ENCODE measurements around the gene ROR1. TPM values are rescaled to one million over a fixed set of nuclear protein-coding genes. Genes with fewer than 3 reads are reported as not detected.
"Not testable (repeated sequence)": the region's sequence is repeated elsewhere in the genome, so short reads cannot be mapped to it uniquely, and the experiment has no call there.

Gene ROR1
- total RNA-seq, 1 donor: 0.10 TPM

DNA sequence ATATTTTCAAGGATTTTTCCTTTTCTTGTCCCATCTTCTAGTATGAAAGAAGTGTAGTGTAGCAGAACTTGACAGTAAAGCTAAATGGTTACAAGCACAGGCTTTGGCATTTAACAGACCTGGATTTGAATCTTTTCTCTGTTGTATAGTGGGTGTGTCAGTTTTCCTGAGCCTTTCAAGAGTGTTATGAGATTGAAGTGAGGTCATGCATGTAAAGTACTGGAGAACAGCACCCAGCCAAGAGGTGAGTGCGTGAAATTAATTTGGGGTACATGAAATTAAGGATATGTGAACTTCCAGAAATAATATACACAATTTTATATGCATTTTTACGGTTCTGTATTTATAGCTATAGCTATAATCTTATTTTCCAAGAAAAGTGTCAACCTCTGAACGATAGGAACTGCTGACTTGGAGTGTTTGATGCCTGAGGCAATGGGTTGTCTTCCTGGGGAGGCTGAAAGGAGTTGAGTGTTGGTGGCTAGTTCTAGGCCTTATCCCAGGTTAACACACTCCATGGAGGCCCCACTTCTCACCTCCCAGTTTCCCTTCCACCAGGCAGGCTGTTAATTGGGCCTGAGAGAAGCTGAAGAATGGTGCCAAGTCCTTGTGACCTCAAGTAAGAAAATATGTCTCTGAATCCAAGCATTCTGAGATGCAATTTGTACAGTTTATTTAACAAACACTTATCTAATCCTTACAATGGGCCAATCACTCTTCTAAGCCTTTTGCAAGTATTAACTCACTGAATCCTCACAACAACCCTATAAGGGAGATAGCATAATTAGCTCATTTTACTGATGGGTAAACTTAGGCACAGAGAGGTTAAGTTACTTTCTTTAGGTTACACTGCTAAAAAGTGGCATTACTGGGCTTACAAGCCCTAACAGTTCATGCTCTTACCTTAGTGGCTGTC lies 4.4 kb downstream of the ROR1 start:
- Histone ChIP-seq H3K4me1 (ENCODE audit: insufficient read depth, low read length) (peaks cover 14% of the 10 kb centered on the region), H3K9me3 (ENCODE audit: low read depth, low read length) (no peaks in the 10 kb centered on the region), H3K4me3 (ENCODE audit: low read length) (no peak overlapping the region), H3K27me3 (ENCODE audit: insufficient read depth, low read length) (peaks cover 52% of the 10 kb centered on the region)

DNA sequence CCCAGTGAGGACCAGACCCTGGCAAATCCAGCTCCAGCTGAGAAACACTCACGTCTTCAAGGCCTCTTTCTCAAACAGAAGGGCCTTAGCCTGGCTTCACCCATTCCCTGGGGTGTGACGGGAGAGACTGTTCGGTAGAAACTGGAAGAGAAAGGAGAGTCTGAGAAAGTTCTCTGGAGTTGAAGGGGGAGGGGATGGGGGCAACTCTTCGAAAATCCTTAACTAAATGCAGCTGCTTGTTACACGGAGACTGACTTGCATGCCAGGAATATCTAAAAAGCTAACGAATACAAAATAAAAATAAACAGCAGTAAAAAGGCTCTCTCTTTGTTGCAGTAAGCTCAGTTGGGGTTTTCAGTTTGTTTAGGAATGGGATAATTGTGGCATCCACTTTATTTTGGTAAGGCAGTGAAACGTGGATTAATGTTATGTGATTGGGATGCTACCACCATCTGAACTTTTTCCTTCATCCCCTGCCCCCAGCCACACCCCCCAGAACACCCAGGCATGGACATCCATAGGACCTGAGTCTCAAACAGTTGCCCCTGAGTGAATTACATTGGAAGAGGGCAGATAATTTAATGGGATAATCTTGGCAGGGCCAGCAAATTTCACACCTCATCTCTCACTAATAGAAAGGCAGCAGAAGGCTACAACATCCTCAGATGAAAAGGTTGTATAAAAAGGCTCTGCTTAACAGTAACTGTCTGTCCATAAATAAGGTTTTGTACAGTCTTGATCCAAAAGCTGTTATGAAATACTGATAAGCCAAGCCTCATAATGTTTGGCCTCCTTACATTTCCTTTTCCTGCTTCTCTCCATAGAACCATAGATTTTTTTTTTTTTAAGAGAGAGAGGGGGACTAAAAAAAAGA lies 5.8 kb downstream of the ROR1 start:
- Histone ChIP-seq H3K9me3 (ENCODE audit: low read depth, low read length) (no peaks in the 10 kb centered on the region), H3K27me3 (ENCODE audit: insufficient read depth, low read length) (peaks cover 43% of the 10 kb centered on the region), H3K4me3 (ENCODE audit: low read length) (no peak overlapping the region), H3K4me1 (ENCODE audit: insufficient read depth, low read length) (peaks cover 7% of the 10 kb centered on the region)

DNA sequence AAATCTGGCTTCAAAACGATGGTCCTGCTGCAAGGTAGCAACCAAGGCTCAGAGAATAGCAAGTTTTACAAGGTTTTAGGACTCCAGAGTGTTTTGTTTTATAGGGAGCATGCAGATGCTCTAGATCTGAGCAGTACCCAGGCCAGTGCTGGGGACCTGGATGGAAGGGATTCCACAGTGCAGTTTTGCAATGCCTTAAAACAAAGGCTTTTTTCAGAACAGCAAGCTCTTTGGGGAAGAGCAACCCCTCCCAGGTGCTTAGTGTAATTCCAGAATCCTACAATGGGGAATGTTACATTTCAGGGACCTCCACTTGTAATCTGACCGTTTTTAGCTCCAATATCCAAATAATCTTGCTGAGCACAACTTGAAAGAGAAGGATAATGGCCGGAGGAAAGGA lies 6.7 kb downstream of the ROR1 start:
- Histone ChIP-seq H3K27me3 (ENCODE audit: insufficient read depth, low read length) (peaks cover 33% of the 10 kb centered on the region), H3K9me3 (ENCODE audit: low read depth, low read length) (no peaks in the 10 kb centered on the region), H3K4me3 (ENCODE audit: low read length) (no peak overlapping the region), H3K4me1 (ENCODE audit: insufficient read depth, low read length) (no peaks in the 10 kb centered on the region)

DNA sequence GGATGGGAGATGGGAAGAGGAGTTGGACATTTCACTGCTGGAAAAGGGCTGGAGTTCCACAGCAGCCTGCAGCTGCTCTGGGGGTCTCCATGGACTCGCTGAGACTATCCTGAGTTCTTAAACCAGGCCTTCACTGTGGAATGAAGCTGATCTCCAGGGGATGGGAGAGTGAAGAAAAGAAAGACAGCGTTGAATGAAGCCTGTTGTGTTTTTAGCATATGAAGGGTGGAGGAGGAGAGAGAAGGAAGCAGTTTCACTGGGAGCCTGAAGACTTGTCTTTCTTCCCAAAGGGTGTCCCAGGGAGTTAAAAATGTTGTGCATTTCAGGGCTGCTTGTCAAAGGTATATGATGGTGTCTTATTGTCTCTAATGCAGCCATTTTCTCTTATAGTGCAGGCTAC lies 9.2 kb downstream of the ROR1 start:
- Histone ChIP-seq H3K4me1 (ENCODE audit: insufficient read depth, low read length) (no peaks in the 10 kb centered on the region), H3K9me3 (ENCODE audit: low read depth, low read length) (no peaks in the 10 kb centered on the region), H3K27me3 (ENCODE audit: insufficient read depth, low read length) (peaks cover 9% of the 10 kb centered on the region), H3K4me3 (ENCODE audit: low read length) (no peak overlapping the region)

DNA sequence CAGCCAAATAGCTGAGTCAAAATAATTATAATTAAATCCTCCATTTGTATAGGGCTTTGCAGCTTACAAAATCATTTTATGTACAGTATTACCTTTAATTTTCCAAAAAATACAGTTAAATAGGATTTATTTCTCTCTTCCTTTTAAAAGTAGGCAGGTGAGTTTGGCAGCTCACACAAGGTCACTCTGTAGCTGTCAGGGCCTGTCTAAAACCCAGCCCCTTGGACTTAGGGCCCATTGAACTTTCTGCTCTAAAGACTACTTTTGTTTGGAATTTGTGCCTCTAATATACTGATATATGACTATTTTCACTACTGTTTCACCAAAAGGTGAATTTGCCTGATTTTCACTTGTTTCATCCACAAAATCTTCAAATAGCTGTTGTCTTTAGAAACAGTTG lies 10.3 kb downstream of the ROR1 start:
- Histone ChIP-seq H3K9me3 (ENCODE audit: low read depth, low read length) (no peaks in the 10 kb centered on the region), H3K4me1 (ENCODE audit: insufficient read depth, low read length) (no peaks in the 10 kb centered on the region), H3K27me3 (ENCODE audit: insufficient read depth, low read length) (peaks cover 6% of the 10 kb centered on the region), H3K4me3 (ENCODE audit: low read length) (no peak overlapping the region)

DNA sequence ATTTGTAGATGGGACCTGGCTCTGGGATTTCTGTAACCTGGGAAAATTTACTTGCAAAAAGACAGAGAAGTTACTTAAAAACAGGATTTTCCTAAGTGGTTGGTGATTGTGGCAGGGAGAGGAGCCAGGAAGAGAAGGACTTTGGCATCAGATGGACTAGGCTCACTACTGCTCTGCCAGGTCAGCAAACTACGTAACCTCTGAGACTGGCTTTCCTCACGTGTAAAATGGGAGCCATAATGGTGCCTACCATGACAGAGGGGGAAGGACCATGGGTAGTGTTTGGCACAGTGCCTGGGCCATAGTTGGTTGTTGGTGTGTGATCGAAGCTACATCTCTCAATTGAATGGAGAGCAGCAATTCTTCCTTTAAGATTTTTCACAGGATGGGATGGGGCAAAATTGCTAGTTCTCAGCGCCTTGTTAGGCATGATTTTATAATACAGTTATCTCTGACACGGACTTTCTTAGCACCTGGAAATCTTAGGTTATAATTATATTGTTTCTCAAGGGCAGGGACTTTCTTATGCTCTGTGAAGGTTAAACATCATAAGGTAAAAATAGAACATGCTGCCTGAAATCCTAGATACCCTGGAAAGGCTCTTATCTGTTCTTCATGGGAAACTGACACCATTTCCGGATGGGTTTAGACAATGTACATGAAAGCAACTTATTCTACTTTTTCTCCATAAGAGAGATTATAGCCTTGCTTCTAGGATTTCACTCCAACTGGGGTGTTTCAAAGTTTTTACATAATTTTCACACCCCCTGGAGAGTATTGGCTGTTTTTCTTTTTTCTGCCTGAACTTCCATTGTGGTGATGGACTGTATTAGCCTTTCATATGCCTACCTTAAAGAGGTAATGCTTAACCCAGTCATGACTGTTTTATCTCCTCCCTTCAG lies 10.9 kb downstream of the ROR1 start:
- H3K27me3 ChIP-seq (ENCODE audit: insufficient read depth, low read length): peaks cover 6% of the 10 kb centered on the region
- H3K9me3 ChIP-seq (ENCODE audit: low read depth, low read length): no peaks in the 10 kb centered on the region
- no peak overlapping the region for H3K4me3 ChIP-seq (ENCODE audit: low read length)
- no peaks in the 10 kb centered on the region for H3K4me1 ChIP-seq (ENCODE audit: insufficient read depth, low read length)

DNA sequence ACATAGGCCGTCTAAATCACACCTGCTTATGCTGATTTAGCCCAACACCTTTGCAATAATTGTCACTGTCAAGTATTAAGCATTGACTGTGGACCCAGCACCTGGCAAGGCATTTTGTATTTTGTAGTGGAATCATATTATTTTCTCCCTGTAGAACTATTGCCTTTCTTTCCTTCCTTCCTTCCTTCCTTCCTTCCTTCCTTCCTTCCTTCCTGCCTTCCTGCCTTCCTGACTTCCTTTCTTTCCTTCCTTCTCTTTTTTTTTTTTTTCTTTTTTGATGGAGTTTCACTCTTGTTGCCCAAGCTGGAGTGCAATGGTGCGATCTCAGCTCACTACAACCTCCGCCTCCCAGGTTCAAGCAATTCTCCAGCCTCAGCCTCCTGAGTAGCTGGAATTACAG lies 13.5 kb downstream of the ROR1 start:
- not testable (repeated sequence) for H3K9me3 ChIP-seq (ENCODE audit: low read depth, low read length); H3K4me1 ChIP-seq (ENCODE audit: insufficient read depth, low read length); H3K27me3 ChIP-seq (ENCODE audit: insufficient read depth, low read length); H3K4me3 ChIP-seq (ENCODE audit: low read length)

DNA sequence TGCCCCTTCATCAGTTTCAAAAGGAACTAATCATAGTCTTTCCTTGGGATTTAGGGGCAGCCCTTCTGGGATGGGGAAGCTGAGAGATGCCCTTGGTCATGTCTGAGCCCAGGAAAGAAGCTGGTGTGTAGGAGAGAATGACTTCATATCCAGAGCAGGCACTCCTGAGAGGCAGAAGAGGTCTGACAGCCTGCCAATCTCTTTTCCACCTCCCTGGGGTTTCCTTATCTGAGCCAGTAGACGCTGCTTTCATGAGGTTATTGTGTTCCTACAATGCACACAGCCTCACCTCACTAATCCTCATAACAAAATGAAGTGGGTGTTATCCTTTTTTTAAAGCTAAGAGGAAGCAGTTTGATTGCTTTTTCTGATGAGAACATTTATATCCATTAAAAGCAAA lies 14.1 kb downstream of the ROR1 start:
- no peaks in the 10 kb centered on the region for H3K27me3 ChIP-seq (ENCODE audit: insufficient read depth, low read length)
- H3K4me3 ChIP-seq (ENCODE audit: low read length): no peak overlapping the region
- no peaks in the 10 kb centered on the region for H3K9me3 ChIP-seq (ENCODE audit: low read depth, low read length)
- H3K4me1 ChIP-seq (ENCODE audit: insufficient read depth, low read length): no peaks in the 10 kb centered on the region

DNA sequence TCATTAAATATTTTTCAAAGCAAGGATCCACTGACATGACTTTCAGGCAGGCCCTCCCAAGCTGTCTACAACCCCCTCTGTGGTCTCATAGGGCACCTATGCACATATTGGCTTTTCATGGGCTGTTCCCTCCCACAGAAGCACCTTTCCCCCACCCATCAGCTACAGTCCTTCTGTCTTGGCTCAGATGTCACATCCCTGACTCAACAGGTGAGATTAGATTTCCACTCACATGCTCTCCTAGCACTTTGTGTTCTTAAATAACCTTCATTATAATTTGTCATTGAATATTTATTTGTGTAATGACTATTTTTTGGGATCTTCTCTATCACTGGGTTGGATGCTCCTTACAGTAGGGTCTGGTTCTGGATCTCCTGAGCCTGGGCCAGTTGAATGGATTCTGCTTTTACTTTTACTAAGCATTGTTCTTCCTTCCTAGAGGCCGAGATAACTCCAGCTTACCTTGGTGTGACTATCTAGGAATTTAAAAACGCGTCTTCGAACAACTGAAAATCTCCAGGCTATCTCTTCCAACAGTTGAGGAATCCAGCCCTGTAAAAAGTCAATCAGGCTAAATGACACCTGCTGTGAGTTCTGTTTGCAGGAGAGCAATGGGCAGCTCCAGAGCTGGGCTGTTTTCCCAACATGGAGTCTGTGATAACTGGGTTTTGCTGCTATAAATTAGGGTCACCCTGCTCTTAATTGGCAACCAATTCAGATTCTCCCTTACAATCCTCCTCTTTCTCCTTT lies 16.2 kb downstream of the ROR1 start:
- no peaks in the 10 kb centered on the region for H3K27me3 ChIP-seq (ENCODE audit: insufficient read depth, low read length)
- no peaks in the 10 kb centered on the region for H3K4me1 ChIP-seq (ENCODE audit: insufficient read depth, low read length)
- no peaks in the 10 kb centered on the region for H3K9me3 ChIP-seq (ENCODE audit: low read depth, low read length)
- H3K4me3 ChIP-seq (ENCODE audit: low read length): no peak overlapping the region

DNA sequence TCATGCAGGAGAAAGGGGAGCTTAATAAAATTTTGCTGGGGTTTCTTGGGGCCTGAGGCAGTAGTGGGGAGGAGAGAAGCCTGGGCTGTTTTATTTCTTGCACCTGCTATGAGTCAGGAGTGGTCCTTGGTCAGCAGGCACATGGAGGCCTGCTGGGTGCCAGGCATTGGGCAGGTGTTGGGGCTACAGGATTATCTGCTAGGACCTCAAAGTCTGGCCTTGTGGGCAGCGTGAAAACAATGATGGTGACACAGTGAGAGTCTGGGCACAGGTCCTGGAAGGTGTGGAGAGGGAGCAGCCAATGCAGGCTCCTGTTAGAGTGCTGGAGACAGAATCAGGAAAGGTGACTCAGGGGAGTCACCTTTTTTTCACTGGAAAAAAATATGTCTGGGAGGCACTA lies 17.2 kb downstream of the ROR1 start:
- H3K4me3 ChIP-seq (ENCODE audit: low read length): no peak overlapping the region

DNA sequence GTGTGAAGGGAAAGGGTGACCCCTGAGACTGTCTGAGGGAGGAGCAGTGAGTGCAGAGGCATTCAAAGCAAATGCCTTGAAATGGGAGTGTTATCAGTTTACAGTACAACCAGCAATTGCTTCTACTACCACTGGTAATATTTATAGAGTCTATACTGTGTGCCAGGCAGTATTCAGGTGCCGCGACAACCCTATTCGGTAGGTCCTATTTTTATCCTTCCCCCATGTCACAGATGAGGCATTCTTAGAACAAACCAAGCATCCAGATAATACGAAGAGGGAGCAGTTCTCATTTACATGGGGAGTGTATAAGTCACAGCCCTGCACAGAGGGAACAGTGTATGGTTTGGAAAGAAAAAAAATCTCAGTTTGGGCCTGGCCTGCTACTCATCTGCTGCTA lies 18.3 kb downstream of the ROR1 start:
- H3K27me3 ChIP-seq (ENCODE audit: insufficient read depth, low read length): no peaks in the 10 kb centered on the region
- no peaks in the 10 kb centered on the region for H3K9me3 ChIP-seq (ENCODE audit: low read depth, low read length)
- no peak overlapping the region for H3K4me3 ChIP-seq (ENCODE audit: low read length)
- H3K4me1 ChIP-seq (ENCODE audit: insufficient read depth, low read length): no peaks in the 10 kb centered on the region

More for the DNA sequence above, 17.2 kb downstream of the ROR1 start:
- Histone ChIP-seq H3K9me3 (ENCODE audit: low read depth, low read length) (no peaks in the 10 kb centered on the region), H3K4me1 (ENCODE audit: insufficient read depth, low read length) (no peaks in the 10 kb centered on the region), H3K27me3 (ENCODE audit: insufficient read depth, low read length) (no peaks in the 10 kb centered on the region)

DNA sequence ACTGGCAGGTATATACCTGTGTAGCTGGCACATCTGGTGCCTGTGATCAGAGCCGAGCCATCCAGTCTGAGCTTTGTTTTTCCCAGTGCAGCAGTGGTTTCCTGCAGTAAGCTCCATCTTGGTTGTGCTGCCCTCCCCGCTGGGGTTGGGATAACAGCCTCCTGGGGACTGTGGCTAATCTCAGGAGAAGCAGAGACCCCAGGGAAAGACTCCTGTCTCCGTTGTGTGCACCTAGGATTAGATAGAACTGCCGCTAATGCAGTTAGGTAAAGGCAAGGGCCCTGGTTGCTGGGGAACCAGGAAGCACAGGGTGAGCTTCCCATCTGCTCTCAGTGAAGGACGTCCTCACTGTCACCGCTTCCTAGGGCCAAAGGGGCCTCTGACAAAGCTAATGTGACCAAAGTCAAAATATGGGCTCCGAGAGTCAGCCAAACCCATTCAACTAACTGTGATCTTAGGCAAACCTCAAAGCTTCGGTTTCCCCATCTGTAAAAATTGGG lies 20.0 kb downstream of the ROR1 start:
- H3K27me3 ChIP-seq (ENCODE audit: insufficient read depth, low read length): no peaks in the 10 kb centered on the region
- no peak overlapping the region for H3K4me3 ChIP-seq (ENCODE audit: low read length)
- no peaks in the 10 kb centered on the region for H3K9me3 ChIP-seq (ENCODE audit: low read depth, low read length)
- H3K4me1 ChIP-seq (ENCODE audit: insufficient read depth, low read length): no peaks in the 10 kb centered on the region

DNA sequence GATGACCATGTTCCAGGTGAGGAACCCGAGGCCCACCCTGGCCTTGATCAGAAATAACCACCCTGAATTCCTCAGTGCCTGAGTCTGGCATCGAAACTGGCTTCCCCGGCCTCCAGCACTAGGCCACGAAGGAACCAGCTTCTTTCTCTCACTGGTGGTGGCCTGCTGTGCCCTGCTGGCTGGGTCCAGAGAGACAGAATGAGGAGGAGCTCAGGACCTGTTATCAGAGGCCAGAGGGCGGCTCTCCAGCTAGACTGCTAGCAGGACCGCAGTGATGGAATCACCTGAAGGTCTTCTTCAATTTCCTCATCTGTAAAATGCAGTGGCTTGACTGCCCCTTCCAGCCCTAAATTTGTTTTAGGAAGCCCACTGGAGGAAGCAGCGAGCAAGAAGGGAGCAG lies 20.5 kb downstream of the ROR1 start:
- H3K9me3 ChIP-seq (ENCODE audit: low read depth, low read length): no peaks in the 10 kb centered on the region
- H3K4me1 ChIP-seq (ENCODE audit: insufficient read depth, low read length): no peaks in the 10 kb centered on the region
- H3K4me3 ChIP-seq (ENCODE audit: low read length): no peak overlapping the region
- H3K27me3 ChIP-seq (ENCODE audit: insufficient read depth, low read length): no peaks in the 10 kb centered on the region

DNA sequence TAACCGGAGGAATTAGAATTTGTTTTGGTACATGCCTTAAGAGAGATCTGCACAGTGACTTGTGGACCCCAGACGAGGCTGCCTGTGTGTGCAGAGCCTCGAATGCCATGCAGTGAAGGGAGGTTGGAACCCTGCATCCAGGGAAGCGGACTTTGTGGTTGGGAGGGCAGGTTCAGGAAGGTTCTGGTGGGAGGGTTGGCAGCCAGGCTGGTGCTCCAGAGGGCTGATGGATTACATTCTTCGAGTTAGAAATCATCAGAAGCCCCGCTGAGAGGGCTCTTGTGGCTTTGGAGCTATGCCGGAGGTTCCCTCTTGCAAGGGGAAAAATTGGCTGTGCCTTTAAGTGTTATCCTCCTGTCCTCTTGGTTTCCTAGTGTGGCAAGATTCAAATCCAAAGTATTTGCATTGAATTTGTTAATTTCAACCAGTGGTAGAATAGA lies 21.1 kb downstream of the ROR1 start:
- Histone ChIP-seq H3K27me3 (ENCODE audit: insufficient read depth, low read length) (no peaks in the 10 kb centered on the region), H3K9me3 (ENCODE audit: low read depth, low read length) (no peaks in the 10 kb centered on the region), H3K4me3 (ENCODE audit: low read length) (no peak overlapping the region), H3K4me1 (ENCODE audit: insufficient read depth, low read length) (no peaks in the 10 kb centered on the region)

Data from mononuclear cell (primary cell).